K562 (cell line): ENCODE measurements around the gene KRTAP12-2. TPM values are rescaled to one million over a fixed set of nuclear protein-coding genes. Genes with fewer than 3 reads are reported as not detected.

ENCODE experiments used
- ATAC-seq: fragments of 200-7000 bp; cut with Tn5 transposase; 3 replicates; pipeline ENCODE4 v1.9.1; 2020; ENCODE audit warnings: moderate library complexity
- BruUV-seq: library from RNA; stranded (reverse); fragments of 400-500 nt; replicated peaks from 2 replicates; lab custom pipeline; 2021; lab: Mats Ljungman, UMichigan
- CTCF ChIA-PET: fragments of 300-600 bp; formaldehyde crosslinking; extraction: SDS; loops from one replicate; lab custom pipeline; 2021; ENCODE audit warnings: low intra/inter-chr PET ratio; lab: Yijun Ruan, JAX
- POLR2A ChIA-PET: fragments of 300-600, 350-650 bp; sonication (Branson Sonifier 250); formaldehyde crosslinking; extraction: SDS; loops from one replicate; lab custom pipeline; 2021; ENCODE audit warnings: antibody characterized with exemption, inconsistent platforms; lab: Yijun Ruan, JAX
- DNase-seq, 4 experiments: peaks; one replicate each; pipeline versions ENCODE4 v3.0.0 to v3.0.0-alpha.2; 2011 to 2018; ENCODE audit warnings: low spot score in 3 of 4, mixed read lengths in 3 of 4; ENCODE audit errors: extremely low read depth in 1 of 4
- FAIRE-seq: peaks from 2 replicates; lab custom pipeline; 2011; peaks lifted over from hg19 to GRCh38; lab: Jason Lieb, UNC
- H2AFZ ChIP-seq: 2 replicates; pipeline ENCODE4 v1.6.0; 2011; ENCODE audit warnings: low read depth, low read length, control low read depth, inconsistent platforms
- H3K27ac ChIP-seq: fragments of 200-600 bp; 3 replicates; pipeline ENCODE4 v1.8.0; 2011; ENCODE audit warnings: low read depth, mild to moderate bottlenecking, control low read depth, inconsistent platforms, low read length, moderate library complexity, mixed read lengths; ENCODE audit errors: extremely low read depth
- H3K27me3 ChIP-seq, 2 experiments: fragments of 300-600 bp in 1 of 2; 2 replicates in 1 of 2; 3 replicates in 1 of 2; pipeline versions ENCODE4 v1.6.0 to v1.8.0; 2011; ENCODE audit warnings: inconsistent platforms in 2 of 2, low read length in 2 of 2, mild to moderate bottlenecking in 1 of 2, mixed read lengths in 1 of 2, moderate library complexity in 1 of 2; ENCODE audit not compliant: control insufficient read depth in 2 of 2, insufficient read depth in 2 of 2
- H3K36me3 ChIP-seq: fragments of 300-600 bp; 3 replicates; pipeline ENCODE4 v1.8.0; 2011; ENCODE audit warnings: mild to moderate bottlenecking, low read length, inconsistent platforms; ENCODE audit not compliant: control insufficient read depth, insufficient read depth
- H3K4me1 ChIP-seq, 2 experiments: fragments of 200-600 bp in 1 of 2; replicated peaks in 1 of 2; 2 replicates in 1 of 2; 3 replicates in 1 of 2; pipeline versions ENCODE4 v1.5.1 to v1.8.0; 2011; ENCODE audit warnings: inconsistent platforms in 2 of 2, low read length in 2 of 2, mild to moderate bottlenecking in 1 of 2, mixed read lengths in 1 of 2, moderate library complexity in 1 of 2; ENCODE audit not compliant: control insufficient read depth in 2 of 2, insufficient read depth in 2 of 2
- H3K4me2 ChIP-seq: 2 replicates; pipeline ENCODE4 v1.6.1; 2011; ENCODE audit warnings: low read length, control low read depth, inconsistent platforms, mixed read lengths; ENCODE audit not compliant: insufficient read depth
- H3K4me3 ChIP-seq: fragments of 200-600 bp; sonication (generic), shearing (Covaris generic); 2 replicates; pipeline ENCODE4 v1.5.1; 2016; ENCODE audit warnings: control low read depth, inconsistent platforms
- H3K79me2 ChIP-seq: fragments of 200-600 bp; 3 replicates; pipeline ENCODE4 v1.8.0; 2011; ENCODE audit warnings: low read length, inconsistent platforms; ENCODE audit not compliant: control insufficient read depth, insufficient read depth
- H3K9ac ChIP-seq, 2 experiments: 2 replicates each; pipeline versions ENCODE4 v1.6.0 to v1.6.1; 2011; ENCODE audit warnings: low read depth in 2 of 2, low read length in 2 of 2, control low read depth in 1 of 2, inconsistent platforms in 1 of 2, mild to moderate bottlenecking in 1 of 2, mixed read lengths in 1 of 2; ENCODE audit not compliant: insufficient read depth in 1 of 2
- H3K9me1 ChIP-seq: one replicate; pipeline ENCODE4 v1.6.0; 2011; ENCODE audit warnings: inconsistent platforms, mild to moderate bottlenecking, low read length, moderate library complexity; ENCODE audit not compliant: control insufficient read depth, insufficient read depth
- H3K9me3 ChIP-seq: replicated peaks from 2 replicates; pipeline ENCODE4 v1.5.1; 2011; ENCODE audit warnings: low read depth, low read length, inconsistent platforms; ENCODE audit not compliant: control insufficient read depth, insufficient read depth
- H4K20me1 ChIP-seq: replicated peaks from 2 replicates; pipeline ENCODE4 v1.6.1; 2011; ENCODE audit warnings: low read length, inconsistent platforms, mixed read lengths; ENCODE audit not compliant: control insufficient read depth, insufficient read depth
- ATF1 ChIP-seq, 2 experiments: fragments of 450-650 bp in 1 of 2; IDR thresholded peaks; 2 replicates each; pipeline ENCODE4 v1.6.1; 2016; ENCODE audit warnings: missing compliant biosample characterization in 1 of 2, missing genetic modification characterization in 1 of 2
- CBX3 ChIP-seq, 2 experiments: IDR thresholded peaks; 1 replicate in 1 of 2; 2 replicates in 1 of 2; pipeline ENCODE4 v1.6.1; 2012; ENCODE audit warnings: inconsistent platforms in 2 of 2, low read length in 2 of 2, borderline replicate concordance in 1 of 2, control low read depth in 1 of 2
- LEF1 ChIP-seq: fragments of 450-650 bp; IDR thresholded peaks from 2 replicates; pipeline ENCODE4 v1.6.1; 2016; ENCODE audit warnings: mild to moderate bottlenecking
- MEIS2 ChIP-seq: fragments of 450-650 bp; IDR thresholded peaks from 2 replicates; pipeline ENCODE4 v1.6.1; 2014; ENCODE audit warnings: mild to moderate bottlenecking; ENCODE audit not compliant: partially characterized antibody
- SIN3B ChIP-seq: fragments of 450-650 bp; IDR thresholded peaks from 2 replicates; pipeline ENCODE4 v1.6.1; 2017; ENCODE audit warnings: low read depth, mild to moderate bottlenecking, moderate library complexity
- SMARCA5 ChIP-seq: fragments of 450-650 bp; IDR thresholded peaks from 2 replicates; pipeline ENCODE4 v1.6.1; 2016
- THRB ChIP-seq: fragments of 450-650 bp; formaldehyde crosslinking; conservative IDR thresholded peaks from 2 replicates; pipeline ENCODE4 v1.4.0; 2022; ENCODE audit warnings: mild to moderate bottlenecking, missing genetic modification characterization
- ZNF318 ChIP-seq, 2 experiments: fragments of 450-650 bp; IDR thresholded peaks; 2 replicates each; pipeline ENCODE4 v1.6.1; 2016; ENCODE audit warnings: mild to moderate bottlenecking in 2 of 2, borderline replicate concordance in 1 of 2, low read depth in 1 of 2, moderate library complexity in 1 of 2
- ZNF436 ChIP-seq: fragments of 250-450, 450-650 bp; sonication (Bioruptor Pico); formaldehyde crosslinking; IDR thresholded peaks from 2 replicates; pipeline ENCODE4 v1.7.0; 2020; ENCODE audit warnings: mild to moderate bottlenecking
- ZNF586 ChIP-seq: fragments of 450-650 bp; formaldehyde crosslinking; conservative IDR thresholded peaks from 2 replicates; pipeline ENCODE4 v1.4.0; 2020; ENCODE audit warnings: mild to moderate bottlenecking, moderate library complexity
- ZNF699 ChIP-seq: fragments of 250-450 bp; sonication (Bioruptor Pico); IDR thresholded peaks from 2 replicates; pipeline ENCODE4 v1.8.0; 2021; ENCODE audit warnings: mild to moderate bottlenecking, moderate library complexity; ENCODE audit not compliant: insufficient replicate concordance
- ZNF76 ChIP-seq: fragments of 250-450 bp; sonication (Bioruptor Pico); IDR thresholded peaks from 2 replicates; pipeline ENCODE4 v1.4.0; 2020; ENCODE audit warnings: mild to moderate bottlenecking, moderate library complexity, borderline replicate concordance
- WGBS: fragments of 100-300 bp; shearing (Covaris generic); methylation state at CpG from one replicate; pipeline ENCODE4 v1.1.6; 2016; ENCODE audit warnings: low coverage, mixed read lengths; ENCODE audit not compliant: insufficient coverage; ENCODE audit errors: missing lambda C conversion rate; 5-methylcytosine and 5-hydroxymethylcytosine counted together
- in situ Hi-C: fragments of 300-500 bp; cut with MboI; formaldehyde crosslinking; loops from 4 replicates; pipeline ENCODE4 v1.15.0; 2018; ENCODE audit warnings: inconsistent platforms, mixed read lengths
- intact Hi-C: fragments of 100-400 bp; cut with micrococcal nuclease; formaldehyde crosslinking; loops from 2 replicates; pipeline ENCODE4 v1.14.2; 2022
- polyA plus RNA-seq, 8 experiments: library from polyadenylated mRNA; depleted of rRNA in 4 of 8; stranded (reverse) in 5 of 8; unstranded in 3 of 8; fragments of >200 nt; fragmentation: Nextera tagmentation in 2 of 8; fragmentation: Illumina TruSeq in 1 of 8; extraction: Ambion mirVana in 2 of 8; extraction: Trizol in 1 of 8; gene quantifications; 2 replicates each; pipeline versions ENCODE4 v1.2.1 to v1.2.3, GENCODE V29; 2011 to 2014; ENCODE audit warnings: inconsistent platforms in 1 of 8, missing spikeins in 1 of 8
- total RNA-seq, 7 experiments: library from RNA; depleted of rRNA in 6 of 7; stranded (reverse); fragments of >200 nt in 6 of 7; fragmentation: Illumina TruSeq in 2 of 7; extraction: Trizol in 2 of 7; gene quantifications; 2 replicates each; pipeline versions ENCODE4 v1.2.1 to v1.2.3, GENCODE V29; 2011 to 2021; ENCODE audit warnings: low replicate concordance in 1 of 7

The KRTAP12-2 gene
- total and polyA plus RNA-seq, 9 of the 15 experiments (the other 6 are each of a cell fraction or from before 2014, with no cell fraction given): not detected

- WGBS: under 1% methylated on average over 26 of the region's 26 CpGs
- H3K9me3 ChIP-seq: no peaks in the 10 kb centered on the region
- H2AFZ ChIP-seq: no peak within 1 kb of the TSS
- no peak within 1 kb of the TSS for H3K4me3 ChIP-seq
- ChIA-PET POLR2A (no interaction called here), CTCF (no interaction called here)
- DNase-seq: no peak
- no peak for FAIRE-seq
- no peak for ATAC-seq
- H3K9ac ChIP-seq: no peak within 1 kb of the TSS
- BruUV-seq: no TSS peak
- no peaks in the 10 kb centered on the region for H3K36me3 ChIP-seq
- no peaks in the 10 kb centered on the region for H3K9me1 ChIP-seq
- intact Hi-C loops (no loop called here), in situ Hi-C loops (no loop called here)
- peaks cover 2 to 25% of the 10 kb centered on the region in 2 experiments; a peak in 4 of 5 replicates for H3K27me3 ChIP-seq
- no peak within 1 kb of the TSS for H3K27ac ChIP-seq
- H3K79me2 ChIP-seq: no peaks in the 10 kb centered on the region
- H3K4me2 ChIP-seq: no peak within 1 kb of the TSS
- H3K4me1 ChIP-seq: peaks cover 0 to 8% of the 10 kb centered on the region in 2 experiments; a peak in 2 of 5 replicates
- H4K20me1 ChIP-seq: no peaks in the 10 kb centered on the region
- TF ChIP-seq SMARCA5 (no peak), CBX3 (IDR thresholded peaks at IDR 0.05; ENCODE audit: borderline replicate concordance in 1 of 2, low read length in 2 of 2) (no peak), ZNF436 (CRISPR knock-in tag) (no peak), ZNF76 (CRISPR knock-in tag) (no peak), LEF1 (no peak), MEIS2 (no peak), ATF1 (CRISPR knock-in tag; IDR thresholded peaks at IDR 0.05) (no peak), ATF1 (tag; IDR thresholded peaks at IDR 0.05) (no peak), SIN3B (no peak), THRB (CRISPR knock-in tag) (no peak), ZNF699 (CRISPR knock-in tag) (no peak), ZNF586 (CRISPR knock-in tag) (no peak), ZNF318 (IDR thresholded peaks at IDR 0.05; ENCODE audit: borderline replicate concordance in 1 of 2, low read depth in 1 of 2) (no peak)
These were observed 8.8 kb downstream of the KRTAP12-2 start, which contains the start of gene KRTAP12-3 for GRCh38 chr21:44657635-44658540. Gene KRTAP12-3 (plus strand): TSS chr21:44657932. CDS start chr21:44657980, 48 bp downstream.
